IMR-90 (cell line): ENCODE results near the gene EBP. TPM values are rescaled to one million over a fixed set of nuclear protein-coding genes. Genes with fewer than 3 reads are reported as not detected.

Experiments
- ATAC-seq: fragments of 200-7000 bp; cut with Tn5 transposase; 2 replicates; pipeline ENCODE4 v1.9.1; 2020; ENCODE audit warnings: low read depth, mild to moderate bottlenecking, moderate library complexity
- BruUV-seq: library from RNA; stranded (reverse); fragments of 400-500 nt; replicated peaks from 2 replicates; lab custom pipeline; 2021; lab: Mats Ljungman, UMichigan
- CTCF ChIA-PET: fragments of 300-600 bp; formaldehyde crosslinking; extraction: SDS; loops from one replicate; lab custom pipeline; 2021; ENCODE audit warnings: antibody characterized with exemption; lab: Yijun Ruan, JAX
- POLR2A ChIA-PET: fragments of 300-600 bp; sonication (Branson Sonifier 250); formaldehyde crosslinking; loops from one replicate; lab custom pipeline; 2022; ENCODE audit warnings: antibody characterized with exemption; ENCODE audit not compliant: unreplicated experiment; lab: Charles Lee
- DNase-seq: peaks from one replicate; pipeline ENCODE4 v3.0.0; 2013
- H2AFZ ChIP-seq: replicated peaks from 2 replicates; pipeline ENCODE3; 2013; ENCODE audit warnings: low read length, mild to moderate bottlenecking; ENCODE audit not compliant: poor library complexity
- H2AK5ac ChIP-seq: 2 replicates; pipeline ENCODE4 v1.6.1; 2013; ENCODE audit warnings: low read depth, low read length, inconsistent platforms
- H2AK9ac ChIP-seq: replicated peaks from 2 replicates; pipeline ENCODE3; 2013; ENCODE audit warnings: mild to moderate bottlenecking, low read depth, low read length, moderate library complexity; ENCODE audit not compliant: poor library complexity
- H2BK120ac ChIP-seq: 2 replicates; pipeline ENCODE4 v1.6.1; 2013; ENCODE audit warnings: low read depth, low read length, inconsistent platforms
- H2BK15ac ChIP-seq: 3 replicates; pipeline ENCODE4 v1.6.1; 2013; ENCODE audit warnings: low read depth, low read length, inconsistent platforms
- H2BK20ac ChIP-seq: 2 replicates; pipeline ENCODE4 v1.6.1; 2013; ENCODE audit warnings: low read depth, mild to moderate bottlenecking, inconsistent platforms, low read length, moderate library complexity
- H2BK5ac ChIP-seq: 2 replicates; pipeline ENCODE4 v1.6.1; 2013; ENCODE audit warnings: mild to moderate bottlenecking, low read depth, low read length, inconsistent platforms; ENCODE audit not compliant: poor library complexity, severe bottlenecking
- H3K14ac ChIP-seq: replicated peaks from 2 replicates; pipeline ENCODE4 v1.6.1; 2013; ENCODE audit warnings: low read depth, low read length, inconsistent platforms
- H3K18ac ChIP-seq: 2 replicates; pipeline ENCODE4 v1.6.1; 2013; ENCODE audit warnings: low read depth, low read length, control low read depth
- H3K23ac ChIP-seq: 2 replicates; pipeline ENCODE4 v1.6.1; 2013; ENCODE audit warnings: low read depth, low read length, inconsistent platforms
- H3K27ac ChIP-seq: 2 replicates; pipeline ENCODE4 v1.5.1; 2013; ENCODE audit warnings: mild to moderate bottlenecking, control low read depth, low read length; ENCODE audit not compliant: insufficient read depth
- H3K27me3 ChIP-seq: 2 replicates; pipeline ENCODE4 v1.6.1; 2013; ENCODE audit warnings: low read length; ENCODE audit not compliant: control insufficient read depth, insufficient read depth
- H3K36me3 ChIP-seq: 2 replicates; pipeline ENCODE4 v1.6.1; 2013; ENCODE audit warnings: low read length, mixed read lengths; ENCODE audit not compliant: control insufficient read depth, insufficient read depth
- H3K4ac ChIP-seq: 2 replicates; pipeline ENCODE4 v1.6.1; 2013; ENCODE audit warnings: low read depth, low read length, inconsistent platforms
- H3K4me1 ChIP-seq: 2 replicates; pipeline ENCODE4 v1.6.1; 2013; ENCODE audit warnings: low read length, mixed read lengths; ENCODE audit not compliant: control insufficient read depth, insufficient read depth
- H3K4me2 ChIP-seq: 2 replicates; pipeline ENCODE4 v1.6.1; 2013; ENCODE audit warnings: low read depth, mild to moderate bottlenecking, control low read depth, low read length, moderate library complexity
- H3K4me3 ChIP-seq: 2 replicates; pipeline ENCODE4 v1.5.1; 2013; ENCODE audit warnings: low read depth, mild to moderate bottlenecking, control low read depth, low read length, moderate library complexity; ENCODE audit not compliant: insufficient read depth
- H3K56ac ChIP-seq: 2 replicates; pipeline ENCODE4 v1.6.1; 2013; ENCODE audit warnings: low read length, inconsistent platforms; ENCODE audit not compliant: insufficient read depth; ENCODE audit errors: extremely low read depth
- H3K79me1 ChIP-seq, 2 experiments: 2 replicates each; pipeline ENCODE4 v1.6.1; 2013; ENCODE audit warnings: low read length in 2 of 2, inconsistent platforms in 1 of 2, low read depth in 1 of 2
- H3K9ac ChIP-seq: 2 replicates; pipeline ENCODE4 v1.6.1; 2013; ENCODE audit warnings: low read depth, low read length, control low read depth
- H3K9me1 ChIP-seq: 2 replicates; pipeline ENCODE4 v1.6.1; 2013; ENCODE audit warnings: low read length, inconsistent platforms; ENCODE audit not compliant: insufficient read depth
- H3K9me3 ChIP-seq: 2 replicates; pipeline ENCODE4 v1.6.1; 2013; ENCODE audit warnings: low read length; ENCODE audit not compliant: control insufficient read depth, insufficient read depth
- H4K20me1 ChIP-seq: 2 replicates; pipeline ENCODE4 v1.6.1; 2013; ENCODE audit warnings: low read length, inconsistent platforms; ENCODE audit not compliant: insufficient read depth
- H4K5ac ChIP-seq: 2 replicates; pipeline ENCODE4 v1.6.1; 2013; ENCODE audit warnings: mild to moderate bottlenecking, low read depth, low read length, control low read depth
- H4K8ac ChIP-seq, 2 experiments: 2 replicates each; pipeline ENCODE4 v1.6.1; 2013; ENCODE audit warnings: low read depth in 2 of 2, low read length in 2 of 2, control low read depth in 1 of 2, inconsistent platforms in 1 of 2
- H4K91ac ChIP-seq: 2 replicates; pipeline ENCODE4 v1.6.1; 2013; ENCODE audit warnings: low read depth, low read length, inconsistent platforms; ENCODE audit not compliant: insufficient read depth
- BHLHE40 ChIP-seq: fragments of 150-350 bp; IDR thresholded peaks from 2 replicates; pipeline ENCODE4 v1.6.1; 2016; ENCODE audit warnings: mild to moderate bottlenecking, low read depth, low read length
- CEBPB ChIP-seq: IDR thresholded peaks from 2 replicates; pipeline ENCODE4 v1.6.1; 2012; ENCODE audit warnings: low read depth, low read length, improper control_type of control experiment
- CHD1 ChIP-seq: IDR thresholded peaks from 2 replicates; pipeline ENCODE4 v1.6.1; 2012; ENCODE audit warnings: low read depth, low read length, improper control_type of control experiment
- ELK1 ChIP-seq: fragments of 150-350 bp; IDR thresholded peaks from 2 replicates; pipeline ENCODE4 v1.6.1; 2016; ENCODE audit warnings: low read depth, mild to moderate bottlenecking, low read length, moderate library complexity, borderline replicate concordance
- FOS ChIP-seq: fragments of 150-350 bp; IDR thresholded peaks from 2 replicates; pipeline ENCODE4 v1.6.1; 2016; ENCODE audit warnings: low read depth, low read length
- MAFK ChIP-seq: IDR thresholded peaks from 2 replicates; pipeline ENCODE4 v1.6.1; 2012; ENCODE audit warnings: low read depth, low read length, improper control_type of control experiment
- MAZ ChIP-seq: IDR thresholded peaks from 2 replicates; pipeline ENCODE4 v1.6.1; 2012; ENCODE audit warnings: low read depth, mild to moderate bottlenecking, low read length, improper control_type of control experiment, moderate library complexity, borderline replicate concordance
- MXI1 ChIP-seq: IDR thresholded peaks from 2 replicates; pipeline ENCODE4 v1.6.1; 2012; ENCODE audit warnings: low read depth, mild to moderate bottlenecking, low read length, moderate library complexity, borderline replicate concordance
- NFE2L2 ChIP-seq: fragments of 150-350 bp; IDR thresholded peaks from 2 replicates; pipeline ENCODE4 v1.6.1; 2016; ENCODE audit warnings: low read depth, mild to moderate bottlenecking, low read length
- POLR2A ChIP-seq: IDR thresholded peaks from 2 replicates; pipeline ENCODE4 v1.6.1; 2012; ENCODE audit warnings: mild to moderate bottlenecking, low read depth, low read length
- RAD21 ChIP-seq: IDR thresholded peaks from 2 replicates; pipeline ENCODE4 v1.6.1; 2012; ENCODE audit warnings: low read length, improper control_type of control experiment
- RCOR1 ChIP-seq: IDR thresholded peaks from 2 replicates; pipeline ENCODE4 v1.6.1; 2012; ENCODE audit warnings: mild to moderate bottlenecking, low read length, improper control_type of control experiment; ENCODE audit not compliant: insufficient replicate concordance
- RFX5 ChIP-seq: IDR thresholded peaks from 2 replicates; pipeline ENCODE4 v1.8.0; 2012; ENCODE audit warnings: low read depth, mild to moderate bottlenecking, low read length, moderate library complexity
- SMC3 ChIP-seq: fragments of 150-350 bp; IDR thresholded peaks from 2 replicates; pipeline ENCODE4 v1.6.1; 2016; ENCODE audit warnings: low read depth, mild to moderate bottlenecking, antibody characterized with exemption, low read length, moderate library complexity
- WGBS, 2 experiments: methylation state at CpG; one replicate each; pipeline versions ENCODE4 v1.1.5 to v1.1.7; 2013; ENCODE audit warnings: missing lambda C conversion rate in 2 of 2; ENCODE audit not compliant: insufficient read length in 1 of 2; ENCODE audit errors: extremely low coverage in 2 of 2; 5-methylcytosine and 5-hydroxymethylcytosine counted together
- dilution Hi-C: fragments of 300-500 bp; cut with HindIII; formaldehyde crosslinking; loops from one replicate; pipeline ENCODE4 v1.14.3; 2018; ENCODE audit warnings: low sequenced_read_pairs; ENCODE audit not compliant: unreplicated experiment
- in situ Hi-C: fragments of 300-500 bp; cut with MboI; formaldehyde crosslinking; loops from 3 replicates; pipeline ENCODE4 v1.14.3; 2019; ENCODE audit warnings: low sequenced_read_pairs, inconsistent platforms, mixed read lengths
- intact Hi-C: fragments of 100-400 bp; cut with micrococcal nuclease; formaldehyde crosslinking; loops from 2 replicates; pipeline ENCODE4 v1.10.0; 2022
- polyA plus RNA-seq, 3 experiments: library from polyadenylated mRNA; depleted of rRNA; stranded (reverse); fragments of >200 nt; gene quantifications; 2 replicates each; pipeline ENCODE4 v1.2.3, GENCODE V29; 2012; ENCODE audit warnings: low replicate concordance in 1 of 3
- total RNA-seq: library from RNA; depleted of rRNA; stranded (reverse); fragments of >200 nt; gene quantifications from 2 replicates; pipeline ENCODE4 v1.2.3, GENCODE V29; 2012
- TF ChIP-seq, protein P1 (sequence below): conservative IDR thresholded peaks from 2 replicates; pipeline ENCODE4 v1.5.1; 2012; ENCODE audit warnings: mild to moderate bottlenecking, low read depth, low read length, improper control_type of control experiment
- TF ChIP-seq, protein P2 (sequence below): fragments of 150-350 bp; IDR thresholded peaks from 2 replicates; pipeline ENCODE4 v1.6.1; 2017; ENCODE audit warnings: mild to moderate bottlenecking, antibody characterized with exemption, low read length, low read depth

Gene EBP
- total and polyA plus RNA-seq, 2 of the 4 experiments (the other 2 are of a cell fraction), result 39.4 to 78.9 TPM

- Histone ChIP-seq H2AFZ (no peak overlapping the region), H3K18ac (no peak overlapping the region), H4K8ac (no peak overlapping the region), H3K4me1 (no peaks in the 10 kb centered on the region), H3K14ac (no peak overlapping the region), H3K4ac (no peak overlapping the region), H4K20me1 (no peaks in the 10 kb centered on the region), H3K56ac (no peak overlapping the region), H3K4me2 (no peak overlapping the region), H2BK20ac (no peak overlapping the region), H2BK5ac (no peak overlapping the region), H2BK15ac (no peak overlapping the region), H3K79me1 (peaks cover 6 to 12% of the 10 kb centered on the region in 2 experiments; a peak in 3 of 4 replicates), H3K9me3 (no peaks in the 10 kb centered on the region; the same call in 1 of the 2 replicates), H3K4me3 (no peak overlapping the region), H4K91ac (no peak overlapping the region), H3K36me3 (peaks cover 3% of the 10 kb centered on the region), H2AK9ac (peak overlapping the region; percentile 32), H3K9me1 (no peaks in the 10 kb centered on the region), H3K9ac (no peak overlapping the region), H3K27me3 (no peaks in the 10 kb centered on the region), H3K27ac (no peak overlapping the region), H3K23ac (no peak overlapping the region), H2BK120ac (no peak overlapping the region), H4K5ac (no peak overlapping the region), H2AK5ac (no peak overlapping the region)
- ATAC-seq, result no peak
- in situ Hi-C loops, result no loop called here
- 100% methylated on average over 1 of the region's 20 CpGs; no CpG with 5 or more reads in 1 of the 2 experiments for WGBS, 2 experiments
- CTCF ChIA-PET, result no interaction called here
- intact Hi-C loops, result no loop called here
- TF ChIP-seq MXI1, result no peak
- TF ChIP-seq MAFK, result no peak
- TF ChIP-seq RAD21, result no peak
- no peak for TF ChIP-seq CHD1
- TF ChIP-seq NFE2L2, result no peak
- no peak for TF ChIP-seq BHLHE40
- no peak for TF ChIP-seq POLR2A
- TF ChIP-seq ELK1, result no peak
- no peak for TF ChIP-seq MAZ
- no peak for TF ChIP-seq RCOR1
- no peak for TF ChIP-seq SMC3
- TF ChIP-seq RFX5, result no peak
- TF ChIP-seq, protein P1, sequence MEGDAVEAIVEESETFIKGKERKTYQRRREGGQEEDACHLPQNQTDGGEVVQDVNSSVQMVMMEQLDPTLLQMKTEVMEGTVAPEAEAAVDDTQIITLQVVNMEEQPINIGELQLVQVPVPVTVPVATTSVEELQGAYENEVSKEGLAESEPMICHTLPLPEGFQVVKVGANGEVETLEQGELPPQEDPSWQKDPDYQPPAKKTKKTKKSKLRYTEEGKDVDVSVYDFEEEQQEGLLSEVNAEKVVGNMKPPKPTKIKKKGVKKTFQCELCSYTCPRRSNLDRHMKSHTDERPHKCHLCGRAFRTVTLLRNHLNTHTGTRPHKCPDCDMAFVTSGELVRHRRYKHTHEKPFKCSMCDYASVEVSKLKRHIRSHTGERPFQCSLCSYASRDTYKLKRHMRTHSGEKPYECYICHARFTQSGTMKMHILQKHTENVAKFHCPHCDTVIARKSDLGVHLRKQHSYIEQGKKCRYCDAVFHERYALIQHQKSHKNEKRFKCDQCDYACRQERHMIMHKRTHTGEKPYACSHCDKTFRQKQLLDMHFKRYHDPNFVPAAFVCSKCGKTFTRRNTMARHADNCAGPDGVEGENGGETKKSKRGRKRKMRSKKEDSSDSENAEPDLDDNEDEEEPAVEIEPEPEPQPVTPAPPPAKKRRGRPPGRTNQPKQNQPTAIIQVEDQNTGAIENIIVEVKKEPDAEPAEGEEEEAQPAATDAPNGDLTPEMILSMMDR, result no peak
- no peak for TF ChIP-seq FOS
- TF ChIP-seq, protein P2, sequence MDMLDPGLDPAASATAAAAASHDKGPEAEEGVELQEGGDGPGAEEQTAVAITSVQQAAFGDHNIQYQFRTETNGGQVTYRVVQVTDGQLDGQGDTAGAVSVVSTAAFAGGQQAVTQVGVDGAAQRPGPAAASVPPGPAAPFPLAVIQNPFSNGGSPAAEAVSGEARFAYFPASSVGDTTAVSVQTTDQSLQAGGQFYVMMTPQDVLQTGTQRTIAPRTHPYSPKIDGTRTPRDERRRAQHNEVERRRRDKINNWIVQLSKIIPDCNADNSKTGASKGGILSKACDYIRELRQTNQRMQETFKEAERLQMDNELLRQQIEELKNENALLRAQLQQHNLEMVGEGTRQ, result no peak
- TF ChIP-seq CEBPB, result no peak
- BruUV-seq, result no TSS peak
- dilution Hi-C loops, result no loop called here
- DNase-seq, result no peak
- POLR2A ChIA-PET, result no interaction called here
Observed at GRCh38 chrX:48512371-48512935, 9.2 kb upstream of the EBP start.
